ENCODE data around the gene FMN1.
"Not testable (repeated sequence)": the region's sequence is repeated elsewhere in the genome, so short reads cannot be mapped to it uniquely, and the experiment has no call there.

DNA sequence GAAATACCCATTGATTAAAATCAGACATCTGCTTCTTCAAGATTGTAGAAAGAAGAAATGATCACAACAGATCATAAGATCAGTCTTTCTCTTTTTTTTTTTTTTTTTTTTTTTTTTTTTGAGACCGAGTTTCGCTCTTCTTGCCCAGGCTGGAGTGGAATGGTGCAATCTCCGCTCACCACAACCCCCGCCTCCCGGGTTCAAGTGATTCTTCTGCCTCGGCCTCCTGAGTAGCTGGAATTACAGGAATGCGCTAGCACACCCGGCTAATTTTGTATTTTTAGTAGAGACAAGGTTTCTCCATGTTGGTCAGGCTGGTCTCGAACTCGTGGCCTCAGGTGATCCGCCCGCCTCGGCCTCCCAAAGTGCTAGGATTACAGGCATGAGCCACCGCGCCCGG, 124.6 kb downstream of the FMN1 start:
- TF ChIP-seq, protein P1, sequence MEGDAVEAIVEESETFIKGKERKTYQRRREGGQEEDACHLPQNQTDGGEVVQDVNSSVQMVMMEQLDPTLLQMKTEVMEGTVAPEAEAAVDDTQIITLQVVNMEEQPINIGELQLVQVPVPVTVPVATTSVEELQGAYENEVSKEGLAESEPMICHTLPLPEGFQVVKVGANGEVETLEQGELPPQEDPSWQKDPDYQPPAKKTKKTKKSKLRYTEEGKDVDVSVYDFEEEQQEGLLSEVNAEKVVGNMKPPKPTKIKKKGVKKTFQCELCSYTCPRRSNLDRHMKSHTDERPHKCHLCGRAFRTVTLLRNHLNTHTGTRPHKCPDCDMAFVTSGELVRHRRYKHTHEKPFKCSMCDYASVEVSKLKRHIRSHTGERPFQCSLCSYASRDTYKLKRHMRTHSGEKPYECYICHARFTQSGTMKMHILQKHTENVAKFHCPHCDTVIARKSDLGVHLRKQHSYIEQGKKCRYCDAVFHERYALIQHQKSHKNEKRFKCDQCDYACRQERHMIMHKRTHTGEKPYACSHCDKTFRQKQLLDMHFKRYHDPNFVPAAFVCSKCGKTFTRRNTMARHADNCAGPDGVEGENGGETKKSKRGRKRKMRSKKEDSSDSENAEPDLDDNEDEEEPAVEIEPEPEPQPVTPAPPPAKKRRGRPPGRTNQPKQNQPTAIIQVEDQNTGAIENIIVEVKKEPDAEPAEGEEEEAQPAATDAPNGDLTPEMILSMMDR (IDR thresholded peaks at IDR 0.05): not testable (repeated sequence)
- not testable (repeated sequence) for TF ChIP-seq POLR2A (IDR thresholded peaks at IDR 0.05)
